MCF 10A (cell line): Measurements from ENCODE around the gene PSMD3. TPM values are rescaled to one million over a fixed set of nuclear protein-coding genes. Genes with fewer than 3 reads are reported as not detected.

Experiments
- BruUV-seq: library from RNA; stranded (reverse); fragments of 400-500 nt; replicated peaks from 2 replicates; lab custom pipeline; 2021; lab: Mats Ljungman, UMichigan
- CTCF ChIA-PET: fragments of 300-600 bp; sonication (Branson Sonifier 250); formaldehyde crosslinking; extraction: SDS; loops from one replicate; lab custom pipeline; 2021; ENCODE audit warnings: antibody characterized with exemption, inconsistent platforms; lab: Yijun Ruan, JAX
- POLR2A ChIA-PET: fragments of 300-600, 350-650 bp; sonication (Branson Sonifier 250); formaldehyde crosslinking; extraction: SDS; loops from one replicate; lab custom pipeline; 2020; ENCODE audit warnings: antibody characterized with exemption, inconsistent platforms; lab: Yijun Ruan, JAX
- DNase-seq: peaks from one replicate; pipeline ENCODE4 v3.0.0-alpha.2; 2018; ENCODE audit not compliant: unreplicated experiment
- H3K27ac Mint-ChIP-seq: one replicate; pipeline ENCODE4 v1.8.0; 2022; ENCODE audit warnings: mild to moderate bottlenecking, low read depth, mixed read lengths; ENCODE audit not compliant: unreplicated experiment
- H3K27me3 Mint-ChIP-seq: one replicate; pipeline ENCODE4 v1.8.0; 2022; ENCODE audit warnings: mixed read lengths; ENCODE audit not compliant: insufficient read depth, unreplicated experiment
- H3K36me3 Mint-ChIP-seq: one replicate; pipeline ENCODE4 v1.8.0; 2022; ENCODE audit warnings: mild to moderate bottlenecking, moderate library complexity, mixed read lengths; ENCODE audit not compliant: insufficient read depth, unreplicated experiment
- H3K4me1 Mint-ChIP-seq: one replicate; pipeline ENCODE4 v1.8.0; 2022; ENCODE audit warnings: mixed read lengths; ENCODE audit not compliant: insufficient read depth, unreplicated experiment
- H3K4me3 Mint-ChIP-seq: one replicate; pipeline ENCODE4 v1.8.0; 2022; ENCODE audit warnings: mild to moderate bottlenecking, moderate library complexity, mixed read lengths; ENCODE audit not compliant: unreplicated experiment
- H3K9me3 Mint-ChIP-seq: one replicate; pipeline ENCODE4 v1.8.0; 2022; ENCODE audit warnings: mixed read lengths; ENCODE audit not compliant: unreplicated experiment
- CTCF ChIP-seq: fragments of 200-600 bp; IDR thresholded peaks from one replicate; pipeline ENCODE4 v1.8.0; 2022; ENCODE audit warnings: antibody characterized with exemption, mild to moderate bottlenecking; ENCODE audit not compliant: unreplicated experiment
- intact Hi-C: fragments of 100-400 bp; cut with micrococcal nuclease; formaldehyde crosslinking; loops from 2 replicates; pipeline ENCODE4 v1.14.1; 2022
- total RNA-seq: library from RNA; stranded (reverse); gene quantifications from 2 replicates; pipeline ENCODE4 v1.2.3, GENCODE V29; 2022

The PSMD3 gene
- total RNA-seq, 1 experiment from 2014 or later = 95.3 TPM

DNA sequence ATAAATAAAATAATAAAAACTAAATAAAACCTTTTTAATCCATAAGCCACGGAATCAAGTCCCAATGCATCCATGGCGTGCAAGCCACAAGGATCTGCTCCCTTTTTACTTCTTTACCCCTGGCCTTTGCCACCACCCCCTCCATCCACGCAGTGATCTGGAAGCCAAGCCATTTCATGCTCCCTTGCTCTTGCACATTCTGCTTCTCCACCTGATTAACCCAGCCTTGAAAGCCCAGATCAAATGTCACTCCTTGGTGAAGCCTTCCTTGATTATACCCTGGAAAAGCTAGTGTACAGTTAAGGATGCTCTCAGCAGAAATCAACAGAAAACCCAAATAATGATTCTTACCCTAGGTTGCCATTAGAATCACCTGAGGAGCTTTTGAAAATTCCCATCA, 43.2 kb upstream of the PSMD3 start:
- intact Hi-C loops = no loop called here
- ChIA-PET POLR2A (interaction anchor here (1.2 kb wide), 1 partner anchor 9 kb away, joined by 5 read pairs; no protein-coding TSS in a partner anchor), CTCF (interaction anchor here (0.6 to 0.7 kb wide), 2 partner anchors 104 to 140 kb away, joined by 3 read pairs; no protein-coding TSS in a partner anchor)
- Mint-ChIP-seq H3K27ac (no peak overlapping the region), H3K9me3 (no peaks in the 10 kb centered on the region), H3K4me3 (no peak overlapping the region), H3K4me1 (no peaks in the 10 kb centered on the region), H3K27me3 (peaks cover 15% of the 10 kb centered on the region), H3K36me3 (peaks cover 7% of the 10 kb centered on the region)
- no peak for DNase-seq
- BruUV-seq = no TSS peak
- no peak for TF ChIP-seq CTCF

GRCh38 chr17:39938140-39938869, 42.3 kb upstream of the PSMD3 start:
- intact Hi-C loops = no loop called here

GRCh38 chr17:39939106-39939505, 41.5 kb upstream of the PSMD3 start:
- Mint-ChIP-seq H3K4me1 (no peaks in the 10 kb centered on the region), H3K27me3 (peaks cover 23% of the 10 kb centered on the region), H3K27ac (no peak overlapping the region), H3K9me3 (no peaks in the 10 kb centered on the region), H3K36me3 (peaks cover 7% of the 10 kb centered on the region), H3K4me3 (no peak overlapping the region)
- POLR2A ChIA-PET = interaction anchor here (0.6 to 0.7 kb wide), 4 partner anchors 10 to 169 kb away, joined by 3 to 4 read pairs (median 3); no protein-coding TSS in a partner anchor
- BruUV-seq = no TSS peak
- TF ChIP-seq CTCF = no peak
- DNase-seq = no peak
- intact Hi-C loops = no loop called here
- CTCF ChIA-PET = interaction anchor here (0.6 kb wide), 1 partner anchor 34 kb away, joined by 4 read pairs; no protein-coding TSS in a partner anchor

More at GRCh38 chr17:39938140-39938869, 42.3 kb upstream of the PSMD3 start:
- H3K36me3 Mint-ChIP-seq = peaks cover 7% of the 10 kb centered on the region
- H3K27me3 Mint-ChIP-seq = peaks cover 23% of the 10 kb centered on the region
- POLR2A ChIA-PET = interaction anchor here (0.6 to 1.2 kb wide), 3 partner anchors 9 to 168 kb away, joined by 3 to 5 read pairs (median 4); no protein-coding TSS in a partner anchor
- CTCF ChIA-PET = interaction anchor here (0.6 to 0.7 kb wide), 2 partner anchors 54 to 225 kb away, joined by 4 to 5 read pairs; no protein-coding TSS in a partner anchor
- no peak overlapping the region for H3K4me3 Mint-ChIP-seq
- BruUV-seq = no TSS peak
- no peaks in the 10 kb centered on the region for H3K4me1 Mint-ChIP-seq
- no peak for DNase-seq
- TF ChIP-seq CTCF = no peak
- H3K27ac Mint-ChIP-seq = no peak overlapping the region
- H3K9me3 Mint-ChIP-seq = no peaks in the 10 kb centered on the region
